SK-N-SH treated with all-trans-retinoic acid at 6 μM for 48 hours (cell line): Measurements from ENCODE around the gene XPR1.

ENCODE experiments used
- RARB ChIP-seq: fragments of 250-450 bp; sonication (Bioruptor Pico); IDR thresholded peaks from 2 replicates; pipeline ENCODE4 v1.8.0; 2021; ENCODE audit warnings: mild to moderate bottlenecking, moderate library complexity
- ZFP3 ChIP-seq: fragments of 250-450 bp; sonication (Bioruptor Pico); IDR thresholded peaks from 2 replicates; pipeline ENCODE4 v1.5.0; 2020; ENCODE audit warnings: mild to moderate bottlenecking, moderate library complexity
- ZNF70 ChIP-seq: fragments of 450-650 bp; formaldehyde crosslinking; IDR thresholded peaks from 2 replicates; pipeline ENCODE4 v1.5.0; 2020; ENCODE audit warnings: mild to moderate bottlenecking, moderate library complexity

- no peak for TF ChIP-seq ZNF70 (CRISPR knock-in tag)
- TF ChIP-seq ZFP3: no peak
- TF ChIP-seq RARB (CRISPR knock-in tag): no peak
These were observed 45.8 kb upstream of the XPR1 start for GRCh38 chr1:180585994-180586359.
